K562 treated with DMSO at 1 percent for 24 hours (cell line): ENCODE results near the gene RBP5. TPM values are rescaled to one million over a fixed set of nuclear protein-coding genes. Genes with fewer than 3 reads are reported as not detected.

Source experiments
- total RNA-seq: library from RNA; unstranded; fragments of 300-600 nt; gene quantifications from 2 replicates; pipeline ENCODE4 v1.2.3, GENCODE V29; 2022; ENCODE audit warnings: low read depth; ENCODE audit not compliant: insufficient read depth

RBP5 gene, protein sequence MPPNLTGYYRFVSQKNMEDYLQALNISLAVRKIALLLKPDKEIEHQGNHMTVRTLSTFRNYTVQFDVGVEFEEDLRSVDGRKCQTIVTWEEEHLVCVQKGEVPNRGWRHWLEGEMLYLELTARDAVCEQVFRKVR
- 4.4 and 5.5 TPM in 2 replicates for total RNA-seq

DNA sequence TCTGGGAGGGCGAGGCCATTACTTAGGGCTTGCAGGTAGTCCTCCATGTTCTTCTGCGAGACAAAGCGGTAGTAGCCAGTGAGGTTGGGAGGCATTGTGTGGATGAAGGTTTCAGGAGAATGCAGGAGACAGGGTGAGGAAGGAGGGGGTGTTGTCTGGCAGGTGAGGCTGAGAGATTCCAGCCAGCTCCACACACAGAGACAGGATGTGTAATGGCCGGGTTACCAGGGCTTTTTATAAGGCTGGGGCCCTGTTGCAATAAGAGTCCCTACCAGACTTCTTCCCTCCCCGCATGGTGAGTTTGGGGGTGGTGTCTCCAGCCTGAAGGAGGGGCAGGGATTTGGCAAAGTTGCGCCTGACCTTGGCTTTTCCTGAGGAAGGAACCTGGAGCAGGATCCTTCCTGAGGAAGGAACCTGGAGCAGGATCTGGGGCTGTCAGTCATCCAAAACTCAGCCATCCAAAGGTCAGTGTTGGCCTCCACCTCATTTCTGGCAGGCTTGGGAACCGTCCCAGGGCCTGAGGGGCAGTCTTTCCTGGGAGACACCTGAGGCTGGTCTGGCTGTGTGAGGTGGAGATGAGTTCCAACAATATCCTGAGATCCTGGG is at the start of gene RBP5:
Gene RBP5, minus strand, starts transcription at position 209 of the 606 bp plus-strand sequence. Its CDS starts 114 bp downstream, at position 95.

DNA sequence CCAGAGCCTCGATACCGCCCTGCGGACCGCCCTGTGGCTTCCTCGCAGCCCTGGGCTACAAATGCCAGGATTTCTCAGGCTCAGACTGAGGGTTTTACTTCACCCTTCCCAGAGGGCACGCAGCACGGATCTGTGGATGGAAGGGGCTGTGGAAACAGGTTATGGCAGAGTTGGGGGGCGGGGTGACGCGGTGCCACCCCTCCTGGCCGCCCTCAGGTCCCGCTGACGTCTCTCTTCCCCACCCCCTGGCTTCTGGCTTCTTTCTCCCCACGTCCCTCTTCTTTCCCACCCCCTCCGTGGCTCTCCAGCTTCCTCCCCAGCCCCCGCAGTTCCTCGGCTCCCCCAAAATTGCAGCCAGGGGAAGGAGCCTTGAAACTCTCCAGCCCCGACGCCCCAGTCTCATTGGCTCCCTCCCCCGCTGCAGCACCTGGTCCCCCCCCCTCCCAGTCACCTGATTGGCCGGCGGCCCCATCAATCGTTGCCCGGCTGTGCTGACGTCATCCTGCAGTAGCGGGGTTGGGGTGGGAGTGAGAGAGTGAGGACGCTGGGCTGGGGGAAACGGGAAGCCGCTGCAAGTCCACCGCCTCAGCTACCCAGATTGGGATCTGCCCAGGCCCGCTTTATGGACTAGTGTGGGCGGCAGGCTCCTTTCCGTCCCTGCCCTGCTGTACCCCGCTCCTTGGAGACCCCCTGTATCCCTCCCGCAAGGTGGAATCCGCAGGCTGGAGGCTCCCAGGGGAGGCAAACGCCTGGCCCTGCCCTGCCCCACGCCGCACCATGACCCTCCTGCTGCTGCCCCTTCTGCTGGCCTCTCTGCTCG is 1.4 kb upstream of the RBP5 start, which contains the start of gene CLSTN3:
Gene CLSTN3, plus strand, starts transcription at position 500 of the 820 bp plus-strand sequence. Its CDS starts 278 bp downstream, at position 778.

DNA sequence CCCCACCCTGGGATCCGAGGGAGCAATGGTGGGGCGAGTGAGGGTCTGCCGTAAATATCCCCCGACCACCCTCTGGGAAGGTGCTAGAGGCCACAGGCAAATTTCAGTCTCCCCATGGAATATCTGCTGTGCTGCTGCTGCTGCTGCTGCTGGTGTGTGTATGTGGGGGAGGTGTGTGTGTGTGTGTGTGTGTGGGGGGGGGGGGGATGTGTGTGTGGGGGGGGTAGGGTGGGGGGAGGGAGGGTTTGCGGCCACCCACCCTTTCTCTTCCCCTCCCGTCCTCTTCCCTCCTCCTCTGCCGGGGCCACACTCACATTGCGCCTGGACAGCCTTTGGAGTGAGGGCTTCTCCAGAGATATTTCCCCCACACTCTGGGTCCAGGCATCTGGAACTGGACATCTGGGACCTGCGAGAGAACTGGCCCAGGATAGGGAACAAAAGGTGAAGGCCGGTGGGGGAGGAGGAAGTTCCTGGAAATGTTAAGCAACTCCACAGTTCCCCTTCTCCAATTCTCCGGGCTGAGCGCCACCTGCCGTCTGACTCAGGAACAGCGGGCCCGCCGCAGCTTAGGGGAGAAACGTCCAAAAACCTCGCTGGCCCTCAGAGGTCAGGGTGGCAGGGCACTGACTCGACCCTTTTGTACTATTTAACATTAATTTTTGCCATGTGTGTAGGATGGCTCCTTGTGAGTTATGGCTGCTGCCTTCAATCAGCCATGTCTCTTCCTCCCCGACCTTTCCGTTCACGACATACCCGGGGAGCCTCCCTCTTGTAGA is 19.7 kb downstream of the RBP5 start, which contains the start of gene C1RL:
Gene C1RL, minus strand, starts transcription at position 419 of the 776 bp plus-strand sequence. Its CDS starts 34 bp downstream, at position 385.

DNA sequence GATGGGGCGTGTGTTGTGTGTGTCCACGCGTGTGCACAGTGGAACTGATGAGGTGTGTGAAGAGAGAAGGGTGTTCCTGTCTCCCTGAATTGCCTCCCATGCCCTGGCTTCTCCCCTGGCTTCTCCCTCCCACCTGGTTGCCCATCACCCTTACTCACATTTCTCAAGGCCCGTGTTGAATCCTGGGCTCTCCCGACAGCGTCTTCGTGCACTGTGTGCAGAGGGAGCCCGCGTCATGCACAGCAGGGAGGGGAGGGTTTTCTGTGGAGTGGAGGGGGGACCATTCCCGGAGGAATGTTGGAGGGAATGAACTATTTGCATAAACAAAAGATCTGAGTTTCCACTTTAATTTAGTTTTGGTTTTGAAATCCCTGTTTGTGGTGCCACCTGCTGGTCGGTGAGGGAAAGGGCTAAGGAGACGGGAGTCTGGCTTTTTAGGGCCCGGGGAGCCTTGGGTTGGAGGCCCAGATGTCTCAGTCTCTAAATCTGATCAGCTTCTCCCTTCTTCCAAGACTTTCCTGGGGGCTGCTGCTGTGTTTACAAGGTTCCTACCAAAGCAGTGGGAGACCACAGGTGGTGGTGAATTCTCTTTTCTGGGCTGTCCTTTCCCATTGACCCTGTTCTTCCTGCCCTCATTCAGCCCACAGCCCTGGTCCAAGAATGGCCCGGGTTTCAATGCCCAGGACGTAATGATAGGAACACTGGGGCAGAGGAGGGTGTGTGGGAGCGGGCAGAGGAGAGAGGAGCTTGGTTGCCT is 36.3 kb downstream of the RBP5 start, which contains the start of gene C1R:
Gene C1R, minus strand, starts transcription at position 217 of the 757 bp plus-strand sequence. Its CDS starts 57 bp downstream, at position 160.

Other genes with a start within 250 kb of the RBP5 start
- 7.1 and 9.8 TPM in 2 replicates for gene LRRC23, start 224.1 kb downstream of the RBP5 start, total RNA-seq
- 36.4 and 37.6 TPM in 2 replicates for gene ENO2, start 214.3 kb downstream of the RBP5 start, total RNA-seq
- gene ATN1, start 200.9 kb downstream of the RBP5 start, total RNA-seq = 46.0 and 52.1 TPM in 2 replicates
- not detected in 2 replicates for gene RNU7-1, start 185.1 kb downstream of the RBP5 start, total RNA-seq
- 433 and 493 TPM in 2 replicates for gene C12orf57, start 184.9 kb downstream of the RBP5 start, total RNA-seq
- 14.6 and 18.9 TPM in 2 replicates for gene PTPN6, start 177.5 kb downstream of the RBP5 start, total RNA-seq
- 260 and 269 TPM in 2 replicates for gene PHB2, start 158.2 kb downstream of the RBP5 start, total RNA-seq
- gene EMG1, start 158.0 kb downstream of the RBP5 start, total RNA-seq = 17.6 and 18.3 TPM in 2 replicates
- 26.2 and 26.8 TPM in 2 replicates for gene LPCAT3, start 110.4 kb downstream of the RBP5 start, total RNA-seq
- 1.6 and 2.9 TPM in 2 replicates for gene C1S, start 68.2 kb downstream of the RBP5 start, total RNA-seq
- gene C1R, start 36.4 kb downstream of the RBP5 start, total RNA-seq = 2.5 and 3.7 TPM in 2 replicates
- 17.1 and 24.0 TPM in 2 replicates for gene C1RL, start 19.7 kb downstream of the RBP5 start, total RNA-seq
- gene CLSTN3, start 1.5 kb upstream of the RBP5 start, total RNA-seq = 19.2 and 26.5 TPM in 2 replicates
- 21.2 and 22.0 TPM in 2 replicates for gene PEX5, start 60.8 kb upstream of the RBP5 start, total RNA-seq
- gene ACSM4, start 175.2 kb upstream of the RBP5 start, total RNA-seq = not detected in 2 replicates